ENCODE measurements around the gene WNT9A. TPM values are rescaled to one million over a fixed set of nuclear protein-coding genes. Genes with fewer than 3 reads are reported as not detected.

WNT9A gene
- total and polyA plus RNA-seq, 9 of the 15 experiments (the other 6 are each of a cell fraction or from before 2014, with no cell fraction given): 0.04 to 0.17 (median 0.10) TPM; not detected in 4

- TF ChIP-seq ZMIZ1 (IDR thresholded peaks at IDR 0.05; ENCODE audit: low read depth in 2 of 2, low read length in 2 of 2) (no peak), ZNF263 (CRISPR knock-in tag; IDR thresholded peaks at IDR 0.05; ENCODE audit: borderline replicate concordance) (no peak), ZNF668 (CRISPR knock-in tag; IDR thresholded peaks at IDR 0.05) (no peak), ARID3B (CRISPR knock-in tag; IDR thresholded peaks at IDR 0.05; ENCODE audit: borderline replicate concordance) (no peak), ARID1B (IDR thresholded peaks at IDR 0.05) (peak; percentile 80), SP2 (IDR thresholded peaks at IDR 0.05; ENCODE audit: extremely low read depth, low read depth, low read length, poor library complexity, severe bottlenecking) (peak; percentile 34)
Measured at GRCh38 chr1:227889047-227889862, 58.5 kb downstream of the WNT9A start (continued).
